Naive thymus-derived CD8-positive, alpha-beta T cell (primary cell): ENCODE data around the gene NIF3L1. TPM values are rescaled to one million over a fixed set of nuclear protein-coding genes. Genes with fewer than 3 reads are reported as not detected.

ENCODE experiments used
- ATAC-seq, 2 donors: fragments of 150-1000 bp; cut with Tn5 transposase in 1 of 2; sonication (Bioruptor Pico), chemical (Tn5 transposase) in 1 of 2; 1 replicate in 1 of 2; 2 replicates in 1 of 2; pipeline ENCODE4 v1.10.0; 2021; ENCODE audit warnings: mild to moderate bottlenecking in 2 of 2, moderate library complexity in 2 of 2
- POLR2A ChIA-PET: fragments of 350-600 bp; sonication (Branson Sonifier 250); formaldehyde crosslinking; loops from one replicate; lab custom pipeline; 2021; ENCODE audit warnings: antibody characterized with exemption; lab: Charles Lee
- DNase-seq, 10 donors: peaks; one replicate each; pipeline versions ENCODE4 v3.0.0 to v3.0.0-alpha.2; 2020 to 2022
- H3K27ac Mint-ChIP-seq, 10 donors: one replicate each; pipeline ENCODE4 v1.8.0; 2020 to 2022; ENCODE audit warnings: mild to moderate bottlenecking in 10 of 10, mixed read lengths in 10 of 10, moderate library complexity in 4 of 10, inconsistent platforms in 1 of 10
- H3K27me3 Mint-ChIP-seq, 5 donors: one replicate each; pipeline ENCODE4 v1.8.0; 2021 to 2022; ENCODE audit warnings: mixed read lengths in 5 of 5
- H3K36me3 Mint-ChIP-seq, 3 donors: one replicate each; pipeline ENCODE4 v1.8.0; 2020 to 2022; ENCODE audit warnings: mixed read lengths in 3 of 3, mild to moderate bottlenecking in 2 of 3, inconsistent platforms in 1 of 3
- H3K4me1 Mint-ChIP-seq, 4 donors: one replicate each; pipeline ENCODE4 v1.8.0; 2021 to 2022; ENCODE audit warnings: mixed read lengths in 4 of 4
- H3K4me3 Mint-ChIP-seq, 10 donors: one replicate each; pipeline ENCODE4 v1.8.0; 2020 to 2022; ENCODE audit warnings: mild to moderate bottlenecking in 10 of 10, mixed read lengths in 10 of 10, moderate library complexity in 6 of 10, inconsistent platforms in 1 of 10
- H3K9me3 Mint-ChIP-seq, 9 donors: one replicate each; pipeline ENCODE4 v1.8.0; 2020 to 2022; ENCODE audit warnings: mixed read lengths in 9 of 9, mild to moderate bottlenecking in 3 of 9, inconsistent platforms in 1 of 9, moderate library complexity in 1 of 9
- polyA plus RNA-seq, 3 donors: library from polyadenylated mRNA; unstranded; fragments of 300-500 nt; fragmentation: Illumina TruSeq; gene quantifications; one replicate each; pipeline ENCODE4 v1.2.3, GENCODE V29; 2021
- total RNA-seq, 8 experiments: library from RNA in 2 of 8; stranded (reverse) in 2 of 8; gene quantifications; one replicate each; pipeline ENCODE4 v1.2.3 and lab custom pipeline; 2021 to 2026

Gene NIF3L1, protein sequence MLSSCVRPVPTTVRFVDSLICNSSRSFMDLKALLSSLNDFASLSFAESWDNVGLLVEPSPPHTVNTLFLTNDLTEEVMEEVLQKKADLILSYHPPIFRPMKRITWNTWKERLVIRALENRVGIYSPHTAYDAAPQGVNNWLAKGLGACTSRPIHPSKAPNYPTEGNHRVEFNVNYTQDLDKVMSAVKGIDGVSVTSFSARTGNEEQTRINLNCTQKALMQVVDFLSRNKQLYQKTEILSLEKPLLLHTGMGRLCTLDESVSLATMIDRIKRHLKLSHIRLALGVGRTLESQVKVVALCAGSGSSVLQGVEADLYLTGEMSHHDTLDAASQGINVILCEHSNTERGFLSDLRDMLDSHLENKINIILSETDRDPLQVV
- total RNA-seq (10 to 100 TPM; 32.1 to 37.3 TPM), polyA plus RNA-seq (10 to 100 TPM; 15.6 to 24.0 (median 18.7) TPM), total RNA-seq (lab: John Stamatoyannopoulos, UW) (8.4 to 37.6 (median 27.6) reads per million in 6 experiments)

DNA sequence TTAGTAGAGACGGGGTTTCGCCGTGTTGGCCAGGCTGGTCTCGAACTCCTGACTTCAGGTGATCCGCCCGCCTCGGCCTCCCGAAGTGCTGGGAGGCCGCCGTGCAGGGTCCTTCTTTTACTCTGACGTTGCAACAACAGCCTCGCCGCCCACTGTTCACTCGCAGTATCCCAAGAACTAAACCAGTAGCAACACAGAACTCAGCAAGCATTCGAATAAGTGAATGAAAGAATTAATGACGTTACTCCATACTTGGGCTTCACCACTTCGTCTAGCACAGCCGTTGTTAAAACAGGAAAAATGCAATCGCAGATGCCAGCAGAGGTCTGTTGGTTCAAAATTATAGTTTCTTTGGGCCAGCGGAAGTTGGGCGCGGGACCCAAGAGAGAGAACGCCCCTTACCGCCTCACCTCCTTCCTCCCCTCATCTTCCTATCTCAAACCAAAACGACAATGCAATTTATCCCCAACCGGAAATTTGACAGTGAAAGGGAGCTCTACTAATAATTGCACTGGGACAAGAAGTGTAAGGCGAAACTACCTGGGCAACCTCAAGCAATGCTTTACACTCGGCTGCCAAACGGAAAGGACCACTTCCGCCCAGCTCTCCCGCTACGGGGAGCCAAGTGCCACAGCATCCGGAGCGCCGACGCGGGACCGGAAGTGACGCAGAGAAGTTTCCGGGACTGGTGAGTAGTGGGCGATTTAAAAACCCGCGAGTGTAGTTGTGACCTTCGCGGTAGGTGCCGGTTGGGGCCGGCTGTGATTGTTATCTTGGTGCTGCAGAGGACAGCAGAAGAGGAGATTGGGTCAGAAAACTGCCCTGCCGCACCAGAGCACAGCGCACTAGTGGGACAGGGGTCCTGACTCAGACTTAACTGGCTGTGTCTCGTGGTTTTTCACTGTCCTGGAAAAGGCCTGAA, at the start of gene NIF3L1, which contains the start of gene PPIL3:
NIF3L1 (plus strand) TSS at position 668 of the 922 bp plus-strand sequence. CDS start 2,573 bp downstream, outside the sequence.
PPIL3 (minus strand) TSS at position 374 of the 922 bp plus-strand sequence. CDS start 1,462 bp downstream, outside the sequence.
- POLR2A ChIA-PET = interaction anchor here (0.8 to 2.2 kb wide), 23 partner anchors 9 to 978 kb away, joined by 3 to 140 read pairs (median 4); partner anchors contain the start of genes BZW1, C2orf69, CASP8 and CFLAR
- Mint-ChIP-seq H3K27me3 (no peaks in the 10 kb centered on the region), H3K4me1 (peaks cover 28 to 64% (median 55%) of the 10 kb centered on the region in 4 donors), H3K9me3 (no peaks in the 10 kb centered on the region), H3K27ac (peak within 1 kb of the TSS; percentile 94 to 100 (median 98)), H3K4me3 (peak within 1 kb of the TSS; percentile 90 to 99 (median 96)), H3K36me3 (peaks cover 0 to 49% (median 4%) of the 10 kb centered on the region in 3 donors)
- ATAC-seq (peak; percentile 79 to 80), DNase-seq (peak; percentile 86 to 98 (median 96))

DNA sequence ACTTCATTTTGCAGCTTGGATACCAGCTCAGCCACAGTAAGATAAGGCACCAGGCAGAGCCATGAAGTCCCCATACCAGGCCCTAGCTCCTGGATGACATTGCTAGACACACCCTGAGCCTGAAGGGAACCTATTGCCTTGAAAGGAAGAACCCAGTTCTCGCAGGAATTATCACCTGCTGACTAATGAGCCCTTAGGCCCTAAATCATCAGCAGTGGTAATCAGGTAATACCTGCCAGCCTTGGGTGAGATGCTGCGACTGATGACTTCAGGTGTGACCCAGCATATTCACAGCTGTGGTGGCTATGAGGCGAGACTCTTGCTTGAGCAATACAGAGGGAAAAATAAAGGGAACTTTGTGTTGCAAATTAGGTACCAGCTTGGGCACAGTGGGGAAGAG, 49.7 kb upstream of the NIF3L1 start:
- peaks cover 0 to 17% (median 3%) of the 10 kb centered on the region in 9 donors for H3K9me3 Mint-ChIP-seq
- H3K36me3 Mint-ChIP-seq = peaks cover 0 to 13% (median 11%) of the 10 kb centered on the region in 3 donors
- no peaks in the 10 kb centered on the region for H3K4me1 Mint-ChIP-seq
- no peak for ATAC-seq
- DNase-seq = no peak
- no peaks in the 10 kb centered on the region for H3K27me3 Mint-ChIP-seq
- H3K27ac Mint-ChIP-seq = no peak overlapping the region
- POLR2A ChIA-PET = interaction anchor here (0.6 to 2.0 kb wide), 3 partner anchors 11 to 29 kb away, joined by 4 to 7 read pairs (median 4); partner anchors contain the start of gene CLK1
- H3K4me3 Mint-ChIP-seq = no peak overlapping the region

DNA sequence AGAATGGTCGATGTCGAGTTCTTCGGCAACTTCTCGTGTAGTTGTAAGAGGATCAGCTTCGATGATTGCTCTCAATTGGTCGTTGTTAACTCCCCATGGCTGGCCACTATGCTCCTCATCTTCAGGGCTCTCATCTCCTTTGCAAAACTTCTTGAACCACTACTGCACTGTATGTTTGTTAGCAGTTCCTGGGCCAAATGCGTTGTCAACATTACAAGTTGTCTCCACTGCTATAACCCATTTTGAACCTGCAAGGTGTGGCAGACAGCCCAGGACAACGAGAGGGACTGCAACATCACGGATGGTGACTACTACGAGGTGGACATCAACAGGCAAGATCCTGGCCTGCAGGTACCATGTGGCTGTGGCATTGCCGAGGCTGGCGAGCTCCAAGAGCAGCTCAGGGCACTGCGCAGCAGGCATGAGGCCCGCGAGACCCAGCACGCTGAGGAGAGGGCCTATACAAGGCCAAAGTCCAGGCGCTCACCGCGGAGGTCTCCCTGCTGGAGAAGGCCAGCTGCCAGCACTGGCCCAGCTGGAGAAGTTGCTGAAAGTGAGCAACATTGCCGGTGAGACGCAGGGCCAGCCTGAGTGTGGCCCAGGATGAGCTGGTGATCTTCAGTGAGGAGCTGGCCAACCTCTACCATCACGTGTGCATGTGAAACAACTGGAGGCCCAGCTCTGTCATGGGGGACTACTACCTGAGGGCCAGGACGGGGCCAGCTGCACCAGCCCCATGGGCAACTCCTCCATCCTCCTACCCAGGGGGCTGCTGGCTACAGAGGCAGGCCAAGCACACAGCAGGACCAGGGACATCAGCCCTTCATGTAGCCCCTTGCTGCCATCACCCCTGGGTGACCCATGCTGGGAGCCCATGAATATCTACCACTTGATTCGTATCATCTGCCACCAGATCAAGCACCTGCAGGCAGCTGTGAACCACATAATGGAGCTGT, 44.9 kb upstream of the NIF3L1 start:
- DNase-seq = no peak
- H3K27ac Mint-ChIP-seq = no peak overlapping the region

DNA sequence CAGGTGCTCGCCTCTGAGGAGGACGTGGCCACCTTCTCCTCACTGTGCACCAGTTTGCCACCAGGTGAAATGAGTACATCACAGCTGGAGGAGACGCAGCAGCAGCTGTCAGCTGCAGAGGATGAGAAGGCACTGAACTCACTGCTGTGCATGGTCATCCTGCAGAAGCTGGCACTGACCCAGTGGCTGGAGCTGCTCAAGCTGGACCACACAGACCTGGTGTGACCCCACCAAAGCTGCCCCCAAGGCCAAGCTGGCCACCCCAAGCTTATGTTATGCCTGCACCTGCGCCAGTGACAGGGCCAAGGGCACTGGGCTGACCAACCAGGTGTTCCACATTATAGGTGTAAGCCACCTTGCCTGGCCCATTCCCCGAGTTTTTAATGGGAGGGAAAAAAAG, 44.0 kb upstream of the NIF3L1 start:
- Mint-ChIP-seq H3K9me3 (no peaks in the 10 kb centered on the region), H3K36me3 (peaks cover 0 to 2% (median 2%) of the 10 kb centered on the region in 3 donors), H3K4me3 (no peak overlapping the region), H3K27me3 (no peaks in the 10 kb centered on the region), H3K27ac (no peak overlapping the region), H3K4me1 (peaks cover 0 to 2% (median under 1%) of the 10 kb centered on the region in 4 donors)
- DNase-seq (no peak), ATAC-seq (no peak)
- POLR2A ChIA-PET = interaction anchor here (1.2 kb wide), 2 partner anchors 19 to 34 kb away, joined by 3 to 8 read pairs; partner anchors contain the start of genes BZW1 and CLK1

More for the DNA sequence above, 44.9 kb upstream of the NIF3L1 start:
- H3K9me3 Mint-ChIP-seq = no peaks in the 10 kb centered on the region
- no peak for ATAC-seq
- H3K4me1 Mint-ChIP-seq = peaks cover 0 to under 1% (median under 1%) of the 10 kb centered on the region in 4 donors
- no peaks in the 10 kb centered on the region for H3K36me3 Mint-ChIP-seq
- POLR2A ChIA-PET = interaction anchor here (0.8 to 1.2 kb wide), 2 partner anchors 33 to 209 kb away, joined by 3 read pairs; partner anchors contain the start of gene BZW1
- no peaks in the 10 kb centered on the region for H3K27me3 Mint-ChIP-seq
- no peak overlapping the region for H3K4me3 Mint-ChIP-seq

DNA sequence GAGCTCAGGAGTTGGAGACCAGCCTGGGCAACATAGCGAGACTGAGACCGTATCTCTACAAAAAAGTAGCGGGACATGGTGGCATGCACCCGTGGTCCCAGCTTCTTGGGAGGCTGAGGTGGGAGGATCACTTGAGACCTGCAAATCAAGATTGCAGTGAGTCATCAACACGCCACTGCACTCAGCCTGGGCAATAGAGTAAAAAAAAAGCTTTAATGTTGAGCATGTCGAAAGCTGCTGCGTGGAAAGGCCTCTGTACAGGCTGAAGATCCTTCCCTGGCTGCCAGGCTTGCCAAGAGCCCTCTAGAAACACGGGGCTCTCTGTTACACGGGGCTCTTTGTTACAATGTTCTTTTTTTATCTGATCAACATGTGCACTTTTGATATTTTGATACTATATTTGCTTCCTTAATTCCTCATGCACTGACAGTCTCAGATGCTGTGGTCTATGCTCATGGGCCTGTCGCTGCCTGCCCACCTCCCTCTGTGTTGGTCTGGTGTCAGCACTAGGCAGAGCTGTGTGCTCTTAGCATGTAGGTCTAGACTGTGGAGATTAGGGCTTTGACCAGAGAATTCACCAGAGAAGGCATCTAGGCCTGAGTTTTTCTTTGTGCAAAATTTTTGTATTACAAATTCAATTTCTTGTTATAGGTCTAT, 43.4 kb upstream of the NIF3L1 start:
- Mint-ChIP-seq H3K9me3 (no peaks in the 10 kb centered on the region), H3K4me3 (no peak overlapping the region), H3K27me3 (no peaks in the 10 kb centered on the region), H3K36me3 (peaks cover 0 to 8% (median 8%) of the 10 kb centered on the region in 3 donors), H3K27ac (no peak overlapping the region), H3K4me1 (peaks cover 0 to 2% (median under 1%) of the 10 kb centered on the region in 4 donors)
- DNase-seq = no peak
- POLR2A ChIA-PET = interaction anchor here (1.2 kb wide), 2 partner anchors 18 to 35 kb away, joined by 3 to 8 read pairs; partner anchors contain the start of genes BZW1 and CLK1
- no peak for ATAC-seq

DNA sequence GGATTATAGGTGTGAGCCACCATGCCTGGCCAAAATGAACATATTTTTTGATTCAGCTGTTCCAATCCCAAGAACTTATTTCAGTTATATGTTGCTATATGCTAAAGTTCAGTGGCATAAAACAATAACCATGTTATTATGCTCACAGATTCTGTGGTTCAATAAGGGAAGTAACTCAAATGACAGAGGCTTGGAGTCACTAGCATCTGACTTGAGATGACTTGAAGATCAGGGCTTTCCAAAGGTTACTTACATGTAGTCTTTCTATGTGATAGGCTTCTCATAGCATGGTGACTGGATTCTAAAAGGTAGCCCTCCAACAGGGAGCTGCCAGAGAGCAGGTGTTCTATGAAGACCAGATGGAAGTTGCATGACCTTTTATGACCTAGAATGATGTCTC, 41.9 kb upstream of the NIF3L1 start:
- POLR2A ChIA-PET = no interaction called here
- Mint-ChIP-seq H3K4me1 (peaks cover under 1 to 8% (median 5%) of the 10 kb centered on the region in 4 donors), H3K4me3 (no peak overlapping the region), H3K27me3 (no peaks in the 10 kb centered on the region), H3K27ac (peak overlapping the region in 2 of 10 donors; percentile 47 to 79), H3K36me3 (peaks cover 8 to 22% (median 18%) of the 10 kb centered on the region in 3 donors), H3K9me3 (no peaks in the 10 kb centered on the region)
- DNase-seq = no peak
- ATAC-seq = no peak

DNA sequence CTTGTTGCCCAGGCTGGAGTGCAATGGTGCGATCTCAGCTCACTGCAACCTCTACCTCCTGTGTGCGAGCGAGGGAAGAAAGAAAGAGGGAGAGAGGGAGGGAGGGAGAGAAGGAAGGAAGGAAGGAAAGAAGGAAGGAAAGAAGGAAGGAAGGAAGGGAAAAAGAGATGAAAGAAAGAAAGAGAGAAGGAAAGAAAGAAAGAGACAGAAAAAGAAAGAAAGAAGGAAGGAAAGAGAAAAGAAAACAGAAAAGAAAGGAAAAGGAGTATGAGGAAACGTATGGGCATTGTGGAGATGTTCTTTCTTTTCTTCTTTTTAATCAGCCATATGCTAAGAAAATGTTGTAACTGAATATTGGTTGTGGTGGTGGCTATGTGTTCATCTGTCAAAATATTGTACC, 41.2 kb upstream of the NIF3L1 start:
- POLR2A ChIA-PET = interaction anchor here (3.3 kb wide), 1 partner anchor 16 kb away, joined by 23 read pairs; the partner anchor contains the start of gene CLK1
- ATAC-seq (no peak), DNase-seq (no peak)
- H3K9me3 Mint-ChIP-seq = no peaks in the 10 kb centered on the region
- peaks cover 8 to 29% (median 25%) of the 10 kb centered on the region in 3 donors for H3K36me3 Mint-ChIP-seq
- H3K4me1 Mint-ChIP-seq = peaks cover 7 to 10% (median 8%) of the 10 kb centered on the region in 4 donors
- H3K4me3 Mint-ChIP-seq = no peak overlapping the region
- H3K27ac Mint-ChIP-seq = peak overlapping the region in 3 of 10 donors; percentile 47 to 79 (median 66)
- H3K27me3 Mint-ChIP-seq = no peaks in the 10 kb centered on the region

DNA sequence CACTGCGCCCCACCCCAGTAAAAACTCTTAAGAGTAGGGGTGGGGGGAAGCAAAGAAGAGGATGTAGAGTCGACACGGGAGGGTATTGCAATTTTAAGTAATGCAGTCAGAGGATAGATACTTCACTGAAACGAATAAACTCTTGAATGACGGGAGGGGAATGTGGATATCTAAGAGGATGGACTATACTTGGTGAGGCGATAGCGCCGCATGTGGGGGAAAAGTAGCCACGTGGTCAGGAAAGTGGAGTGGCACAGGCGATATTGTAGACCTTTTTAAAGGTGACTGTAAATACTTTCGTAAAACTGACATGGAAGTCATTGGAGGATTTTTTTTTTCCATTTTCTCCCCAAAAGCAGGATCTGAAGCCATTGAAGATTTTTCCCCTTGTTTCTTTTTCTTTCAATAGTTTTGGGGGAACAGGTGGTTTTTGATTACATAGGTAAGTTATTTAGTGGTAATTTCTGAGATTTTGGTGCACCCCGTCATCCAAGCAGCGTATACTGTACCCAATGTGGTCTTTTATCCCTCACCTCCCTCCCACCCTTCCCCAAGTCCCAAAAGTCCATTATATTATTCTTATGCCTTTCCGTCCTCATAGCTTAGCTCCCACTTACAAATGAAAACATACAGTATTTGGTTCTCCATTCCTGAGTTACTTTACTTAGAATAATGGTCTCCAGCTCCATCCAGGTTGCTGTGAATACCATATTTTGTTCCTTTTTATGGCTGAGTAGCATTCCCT, 38.5 kb upstream of the NIF3L1 start:
- peak overlapping the region in 8 of 10 donors; percentile 0 to 84 (median 54) for H3K27ac Mint-ChIP-seq
- peak overlapping the region in 3 of 10 donors; percentile 19 to 36 (median 34) for H3K4me3 Mint-ChIP-seq
- H3K36me3 Mint-ChIP-seq = peaks cover 8 to 56% (median 38%) of the 10 kb centered on the region in 3 donors
- no peak for DNase-seq
- peak in 1 of 2 donors; percentile 20 for ATAC-seq
- POLR2A ChIA-PET = interaction anchor here (0.7 to 3.3 kb wide), 5 partner anchors 9 to 1387 kb away, joined by 4 to 23 read pairs (median 7); partner anchors contain the start of gene CLK1
- peaks cover 7 to 13% (median 8%) of the 10 kb centered on the region in 4 donors for H3K4me1 Mint-ChIP-seq
- no peaks in the 10 kb centered on the region for H3K9me3 Mint-ChIP-seq
- H3K27me3 Mint-ChIP-seq = no peaks in the 10 kb centered on the region

DNA sequence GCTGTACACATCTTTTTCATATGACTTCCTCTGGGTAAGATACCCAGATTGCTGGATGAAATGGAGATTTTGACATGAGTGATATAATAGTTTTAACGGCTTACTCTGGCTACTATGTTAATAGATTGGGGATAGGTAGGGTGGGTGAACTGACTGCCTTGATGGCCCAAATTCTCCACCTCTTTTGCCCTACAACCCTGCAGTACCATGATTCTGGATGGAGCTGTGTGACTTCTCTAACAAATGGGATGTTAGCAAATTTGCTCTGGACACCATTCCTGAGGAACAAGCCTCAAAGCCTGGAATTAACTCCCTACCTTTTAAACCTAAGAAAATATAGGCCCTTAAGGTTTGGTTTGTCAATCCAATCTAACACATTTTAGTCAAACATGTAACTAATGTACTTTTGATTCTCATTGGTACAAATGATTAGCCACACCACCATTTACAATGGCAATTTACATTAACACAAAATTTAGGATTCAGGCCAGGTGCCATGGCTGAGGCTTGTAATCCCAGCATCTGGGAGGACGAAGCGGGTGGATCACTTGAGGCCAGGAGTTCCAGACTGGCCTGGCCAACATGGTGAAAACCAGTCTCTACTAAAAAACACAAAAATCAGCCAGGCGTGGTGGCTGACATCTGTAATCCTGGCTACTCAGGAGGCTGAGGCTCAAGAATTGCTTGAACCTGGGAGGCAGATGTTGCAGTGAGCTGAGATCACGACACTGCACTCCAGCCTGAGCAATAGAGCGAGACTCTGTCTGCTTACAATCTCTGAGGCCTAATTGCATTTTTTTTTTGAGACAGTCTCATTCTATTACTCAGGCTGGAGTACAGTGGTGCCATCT, 37.5 kb upstream of the NIF3L1 start:
- Mint-ChIP-seq H3K27ac (peak overlapping the region in 9 of 10 donors; percentile 0 to 81 (median 62)), H3K4me3 (peak overlapping the region in 2 of 10 donors; percentile 20 to 41), H3K9me3 (no peaks in the 10 kb centered on the region), H3K36me3 (peaks cover 8 to 64% (median 42%) of the 10 kb centered on the region in 3 donors), H3K27me3 (no peaks in the 10 kb centered on the region), H3K4me1 (peaks cover 9 to 18% (median 12%) of the 10 kb centered on the region in 4 donors)
- no peak for DNase-seq
- POLR2A ChIA-PET = interaction anchor here (0.6 to 2.1 kb wide), 3 partner anchors 12 to 40 kb away, joined by 3 to 12 read pairs (median 4); partner anchors contain the start of genes BZW1 and CLK1
- ATAC-seq = peak; percentile 3 to 15
